Stimulated activated CD4-positive, alpha-beta T cell treated with anti-CD3 and anti-CD28 coated beads, TNF-alpha, amount 100 ng/mL, for 48 hours (primary cell): Measurements from ENCODE around the gene CDA.
A peak's percentile ranks its signal among the peaks of the same experiment; 100 is the strongest.

ENCODE experiments used
- DNase-seq, 3 donors: peaks; one replicate each; pipeline ENCODE4 v3.0.0-alpha.2; 2020; ENCODE audit warnings: low read depth in 3 of 3

Gene CDA

DNA sequence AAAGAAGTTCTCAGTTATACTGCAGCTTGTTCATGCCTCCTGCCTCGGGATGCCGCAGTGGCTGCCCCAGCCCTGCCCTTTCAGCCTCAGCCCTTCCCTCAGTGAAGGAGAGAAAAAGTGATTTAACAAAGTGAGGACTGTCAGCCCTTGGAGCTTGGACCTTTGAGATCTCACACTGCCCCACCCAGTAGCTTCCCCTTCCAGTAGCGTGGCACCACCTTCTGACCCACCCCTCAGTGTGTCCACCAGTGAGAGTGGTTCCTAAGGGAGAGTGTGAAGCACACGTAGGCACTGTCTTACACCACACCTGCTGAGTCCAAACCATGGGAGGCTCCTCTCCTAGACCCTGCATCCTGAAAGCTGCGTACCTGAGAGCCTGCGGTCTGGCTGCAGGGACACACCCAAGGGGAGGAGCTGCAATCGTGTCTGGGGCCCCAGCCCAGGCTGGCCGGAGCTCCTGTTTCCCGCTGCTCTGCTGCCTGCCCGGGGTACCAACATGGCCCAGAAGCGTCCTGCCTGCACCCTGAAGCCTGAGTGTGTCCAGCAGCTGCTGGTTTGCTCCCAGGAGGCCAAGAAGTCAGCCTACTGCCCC is at the start of gene CDA:
TSS of gene CDA (plus strand) at position 464 of the 592 bp plus-strand sequence. CDS start at position 497, 33 bp downstream.
- DNase-seq = no peak

- no peak for DNase-seq
These were observed 48.6 kb upstream of the CDA start for GRCh38 chr1:20540281-20540680.

GRCh38 chr1:20546637-20547036 is 42.3 kb upstream of the CDA start:
- DNase-seq = no peak

DNA sequence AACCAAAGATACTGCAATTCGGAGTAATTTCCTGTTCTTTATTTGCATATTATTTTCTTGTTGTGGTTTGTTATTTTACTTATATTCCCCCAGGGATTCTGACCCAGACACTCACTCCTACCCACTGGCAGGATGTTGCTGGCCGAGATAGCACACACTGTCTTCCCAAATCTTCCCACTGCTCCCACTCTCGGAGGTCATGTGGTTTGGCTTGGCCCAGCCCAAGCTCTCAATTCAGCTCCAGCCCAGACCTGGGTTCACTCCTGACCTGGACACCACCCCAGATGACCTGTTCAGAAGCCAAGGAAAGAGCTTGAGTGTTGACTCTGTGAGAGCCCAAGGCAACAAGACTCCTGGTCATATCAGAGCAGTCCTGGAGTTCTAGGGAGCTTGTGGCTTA is 37.7 kb upstream of the CDA start:
- no peak for DNase-seq

GRCh38 chr1:20551945-20552727 is 36.8 kb upstream of the CDA start, which contains the start of gene FAM43B:
Gene FAM43B, plus strand, starts transcription at chr1:20552573. Its CDS starts 401 bp downstream, at chr1:20552974.
- no peak for DNase-seq

- DNase-seq = no peak
These were observed 36.0 kb upstream of the CDA start for GRCh38 chr1:20552728-20553445.

DNA sequence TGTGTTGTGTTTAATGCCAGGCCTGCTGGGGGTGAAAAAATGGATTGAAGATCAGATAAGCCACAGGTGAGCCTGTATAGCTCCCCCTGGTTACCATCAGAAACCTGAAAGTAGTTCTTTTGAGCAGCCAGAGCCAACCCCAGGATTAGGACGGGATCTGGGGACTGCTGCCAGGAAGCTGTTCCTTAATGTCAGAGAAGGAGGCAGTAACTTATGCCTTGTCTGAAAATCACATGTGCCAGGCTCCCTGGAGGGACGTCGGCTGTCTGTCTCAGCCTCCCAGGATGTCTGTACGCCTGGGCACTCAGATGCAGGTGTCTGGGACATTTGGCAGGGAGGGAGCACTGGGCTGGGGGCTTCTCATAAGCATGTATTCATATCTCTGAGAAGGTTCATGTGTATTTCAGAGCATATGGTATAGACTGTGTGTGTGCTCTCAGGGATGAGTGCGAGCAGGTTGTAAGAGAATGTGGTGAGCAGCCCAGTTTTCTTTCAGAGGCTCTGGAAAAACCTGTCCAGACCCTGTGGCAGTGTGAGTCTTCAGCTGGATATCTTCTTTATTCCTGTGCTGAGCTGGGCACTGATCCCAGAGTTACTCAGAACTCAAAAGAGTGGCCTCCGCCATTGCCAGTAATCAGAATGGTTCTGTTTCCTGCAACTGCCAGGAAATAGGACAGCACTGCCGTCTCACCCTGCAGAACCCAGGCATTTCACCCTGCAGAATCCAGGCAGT is 33.7 kb upstream of the CDA start:
- DNase-seq = no peak

GRCh38 chr1:20555758-20556120 is 33.2 kb upstream of the CDA start:
- no peak for DNase-seq

DNA sequence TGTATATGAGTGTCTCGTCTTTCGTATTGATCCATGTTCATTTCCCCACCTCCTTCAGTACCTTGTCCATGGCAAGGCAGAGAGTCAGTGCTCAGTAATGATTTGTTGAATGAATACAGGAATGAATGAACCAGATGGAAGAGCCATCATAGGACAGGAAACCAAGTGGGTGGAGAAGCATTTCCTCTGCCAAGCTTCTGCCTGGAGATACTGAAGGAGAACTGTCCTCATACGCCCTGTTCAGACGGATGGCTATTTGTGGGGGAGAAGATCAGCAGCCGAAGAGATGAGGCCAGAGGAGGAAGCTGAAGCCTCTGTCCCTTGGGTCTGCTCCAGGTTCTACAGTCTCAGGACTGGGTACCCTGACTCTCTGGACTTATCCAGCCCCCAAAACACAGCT is 30.7 kb upstream of the CDA start:
- DNase-seq = no peak

- no peak for DNase-seq
These were observed 27.9 kb upstream of the CDA start for GRCh38 chr1:20560966-20561365.

DNA sequence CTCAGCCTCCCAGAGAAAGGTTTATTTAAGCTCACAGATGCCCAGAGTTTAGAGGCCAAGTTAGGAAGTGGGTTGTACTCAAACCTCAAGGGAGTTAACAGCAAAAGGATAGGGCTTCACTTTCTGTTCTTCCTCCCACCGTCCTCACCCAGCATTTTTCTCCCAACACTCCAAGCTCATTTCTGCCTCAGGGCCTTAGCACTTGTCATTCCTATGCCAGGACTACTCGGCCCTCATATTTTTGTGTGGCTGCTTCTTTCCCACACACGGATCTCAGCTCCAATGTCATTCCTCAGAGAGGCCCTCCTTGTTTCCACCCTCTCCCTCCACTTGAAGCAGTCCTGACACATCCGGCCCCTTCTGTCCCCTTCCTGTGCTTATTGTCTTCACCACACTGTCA is 23.7 kb upstream of the CDA start:
- no peak for DNase-seq

DNA sequence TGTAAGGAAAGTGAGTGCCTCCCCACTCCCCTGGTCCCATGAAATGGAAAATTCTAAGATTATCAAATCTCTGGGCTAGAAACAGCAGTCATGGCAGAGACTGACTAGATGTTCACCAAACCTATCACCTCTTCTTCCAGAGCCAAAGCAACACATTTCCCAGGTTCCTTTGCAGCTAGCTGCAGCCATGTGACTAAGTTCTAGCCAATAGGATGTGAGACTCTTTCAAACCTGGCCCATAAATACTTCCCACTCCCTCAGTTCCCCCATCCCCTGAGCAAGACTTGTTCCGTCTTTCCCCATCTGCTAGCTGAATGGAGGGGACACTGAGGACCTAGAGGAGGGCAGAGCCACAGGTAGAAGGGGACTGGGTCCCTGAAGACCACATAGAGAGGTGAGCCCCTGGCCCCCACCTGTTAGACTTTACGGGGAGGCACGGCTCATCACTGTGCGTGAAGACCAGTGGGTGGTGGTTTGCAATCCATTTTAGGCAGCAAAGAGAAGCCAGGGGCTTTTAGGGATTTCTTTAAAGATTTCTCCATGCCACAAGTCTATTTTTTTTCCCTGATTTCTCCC is 19.3 kb upstream of the CDA start:
- no peak for DNase-seq

GRCh38 chr1:20571427-20571826 is 17.5 kb upstream of the CDA start:
- DNase-seq = no peak

DNA sequence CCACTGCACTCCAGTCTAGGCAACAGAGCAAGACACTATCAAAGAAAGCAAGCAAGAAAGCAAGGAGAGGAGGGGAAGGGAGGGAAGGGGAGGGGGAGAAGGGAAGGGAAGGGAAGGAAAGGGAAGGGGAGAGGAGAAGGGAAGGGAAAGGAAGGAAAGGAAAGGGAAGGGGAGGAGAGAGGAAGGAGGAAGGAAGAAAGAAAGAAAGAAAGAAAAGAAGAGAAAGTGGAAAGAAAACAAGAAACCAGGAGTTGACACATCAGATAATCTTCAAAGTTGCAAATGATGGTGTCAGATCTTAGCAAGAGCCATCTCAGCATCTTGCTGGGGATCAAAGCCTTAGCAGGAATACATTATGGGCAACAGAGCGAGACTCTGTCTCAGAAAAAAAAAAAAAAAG is 14.9 kb upstream of the CDA start:
- DNase-seq = no peak

- DNase-seq = peak; percentile 46 to 75 (median 61)
These were observed 14.0 kb upstream of the CDA start for GRCh38 chr1:20574686-20575540.

DNA sequence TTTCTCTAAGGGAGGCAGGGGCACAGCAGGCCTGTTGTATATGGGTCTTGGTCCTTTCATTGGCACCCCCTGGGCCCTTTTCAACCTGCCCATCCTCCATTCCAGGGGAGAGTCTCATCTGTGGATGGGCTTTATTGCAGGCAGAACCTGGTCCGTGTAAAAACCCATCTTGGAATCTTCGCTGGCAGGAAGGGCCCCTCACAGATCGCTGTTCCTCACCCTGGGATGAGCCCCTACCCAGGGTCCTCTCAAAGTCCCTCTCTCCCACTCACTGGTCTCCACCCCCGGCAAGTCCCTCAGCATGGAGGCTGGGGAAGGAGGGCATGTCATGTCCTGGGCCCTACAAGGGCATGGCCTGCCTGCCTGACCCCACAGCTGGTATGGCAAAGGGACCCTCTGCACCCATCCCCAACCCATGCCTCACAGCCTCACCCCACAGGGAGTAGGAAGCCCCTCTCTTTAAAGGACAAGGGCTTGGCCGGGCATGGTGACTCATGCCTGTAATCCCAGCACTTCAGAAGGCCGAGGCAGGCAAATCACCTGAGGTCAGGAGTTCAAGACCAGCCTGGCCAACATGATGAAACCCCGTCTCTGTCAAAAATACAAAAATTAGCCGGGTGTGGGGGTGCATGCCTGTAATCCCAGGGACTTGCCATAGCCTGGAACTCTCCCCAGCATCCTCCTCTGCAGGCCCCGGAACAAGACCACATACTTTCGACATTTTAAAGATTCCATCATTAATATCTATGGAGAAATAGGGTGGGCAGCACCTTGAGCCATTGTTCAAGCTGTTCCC is 13.2 kb upstream of the CDA start:
- no peak for DNase-seq

- no peak for DNase-seq
These were observed 10.8 kb upstream of the CDA start for GRCh38 chr1:20578062-20578461.

DNA sequence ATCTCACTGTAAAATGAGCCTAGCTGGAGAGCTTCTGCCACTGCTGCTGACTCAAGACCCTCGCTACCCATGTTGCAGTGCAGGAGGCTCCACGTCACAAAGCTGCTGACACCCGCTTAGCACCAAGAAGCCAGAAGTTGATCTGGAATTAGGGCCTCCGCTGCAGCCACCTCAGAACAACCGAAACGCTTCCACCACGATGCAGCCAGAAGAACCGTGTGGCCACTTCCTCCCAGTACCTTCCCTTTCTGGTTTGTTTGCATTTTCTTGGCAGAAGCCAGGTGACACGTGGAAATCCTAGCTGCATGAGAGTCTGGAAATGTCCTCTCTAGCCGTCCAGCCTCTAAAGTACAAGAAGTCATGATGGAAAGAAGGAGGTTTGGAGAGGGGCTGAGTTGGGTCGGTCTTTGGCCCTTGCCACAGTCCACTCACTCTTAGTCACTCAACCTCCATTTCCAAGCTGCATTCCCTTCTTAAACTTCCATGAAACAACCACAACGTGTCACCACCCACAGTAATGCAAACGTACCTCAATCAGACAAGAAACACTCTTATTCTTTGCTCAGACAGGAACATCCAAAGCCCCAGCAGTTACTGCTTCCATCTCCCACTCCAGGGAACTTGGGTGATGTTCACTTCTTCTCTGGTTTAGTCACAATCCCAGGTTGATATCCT is 10.0 kb upstream of the CDA start:
- DNase-seq = no peak

- no peak for DNase-seq
These were observed 4.0 kb upstream of the CDA start for GRCh38 chr1:20584890-20585289.
